DMS53 treated with DMSO at 0.1 percent for 48 hours (cell line): ENCODE data around the gene GK.
"Not testable (repeated sequence)": the region's sequence is repeated elsewhere in the genome, so short reads cannot be mapped to it uniquely, and the experiment has no call there.

Experiments used
- DNase-seq: peaks from one replicate; lab custom pipeline; 2025; ENCODE audit not compliant: unreplicated experiment; lab: John Stamatoyannopoulos, UW

The GK gene

DNA sequence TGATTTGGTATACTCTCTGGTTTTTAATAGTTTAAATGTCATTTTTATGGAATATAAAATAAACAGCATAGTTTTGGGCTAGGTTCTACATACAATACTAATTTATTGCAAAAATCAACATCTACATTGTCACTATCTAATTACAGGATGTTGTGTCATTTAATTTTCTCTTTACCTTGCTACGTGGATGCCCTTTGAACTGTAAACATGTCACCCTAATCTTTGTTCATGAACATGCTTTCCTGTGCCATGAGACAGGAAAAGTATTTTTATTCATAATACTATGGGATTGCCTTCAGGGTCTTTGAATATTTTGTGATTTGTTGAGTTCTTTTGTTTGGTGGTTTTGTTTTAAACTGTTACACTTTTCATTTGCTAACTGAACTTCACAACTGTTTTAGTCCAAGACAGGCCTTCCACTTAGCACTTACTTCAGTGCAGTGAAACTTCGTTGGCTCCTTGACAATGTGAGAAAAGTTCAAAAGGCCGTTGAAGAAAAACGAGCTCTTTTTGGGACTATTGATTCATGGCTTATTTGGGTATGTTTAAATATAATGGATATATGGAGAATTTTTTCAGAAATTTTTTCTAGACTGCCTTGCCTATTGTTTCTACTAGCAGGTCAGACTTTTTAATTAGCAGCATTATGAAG is 40.9 kb downstream of the GK start:
- DNase-seq = no peak

GRCh38 chrX:30702736-30703135 is 49.5 kb downstream of the GK start:
- DNase-seq = no peak

DNA sequence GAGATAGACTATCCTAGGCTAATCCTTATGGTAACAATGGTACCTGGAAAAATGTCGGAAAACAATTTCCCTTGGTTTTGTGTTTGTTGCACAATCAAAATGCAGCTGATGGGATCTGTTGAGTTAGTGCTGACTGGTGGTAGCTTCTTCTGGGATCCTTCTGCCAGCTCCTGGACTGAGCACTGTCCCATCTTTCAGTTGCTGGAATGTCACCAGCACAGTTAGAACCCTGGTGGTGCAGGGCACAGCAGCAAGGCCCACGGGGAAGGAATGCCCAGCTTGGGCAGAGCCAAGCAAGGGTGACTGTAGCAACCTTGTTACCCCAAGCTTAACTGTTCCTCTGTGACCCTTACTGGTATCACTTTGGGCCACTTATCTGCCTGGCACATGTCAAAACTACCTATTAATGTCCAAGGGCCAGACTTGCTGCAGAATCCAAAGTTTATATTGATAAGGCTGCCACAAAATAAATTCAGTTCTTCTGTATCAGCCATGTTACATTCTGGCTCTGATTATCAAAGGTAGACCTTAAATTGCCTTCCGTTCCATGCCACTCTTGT is 53.1 kb downstream of the GK start:
- DNase-seq = no peak

DNA sequence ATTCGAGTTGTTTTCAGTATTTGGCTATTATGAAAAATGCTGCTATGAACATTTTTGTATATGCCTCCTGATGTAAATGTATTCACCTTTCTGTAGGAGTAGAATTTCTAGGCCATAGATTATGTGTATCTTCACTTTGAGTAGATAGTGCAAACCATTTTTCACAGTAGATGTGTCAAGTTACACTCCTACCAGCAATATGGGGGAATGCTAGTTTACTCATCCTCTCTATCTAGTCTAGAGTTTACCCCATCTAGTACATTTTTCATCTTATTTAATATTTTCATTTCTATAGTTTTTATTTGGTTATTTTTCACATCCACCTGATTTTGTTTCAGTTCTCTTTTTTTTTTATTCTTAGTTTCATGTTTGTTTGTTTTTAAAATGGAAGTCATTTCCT is 59.0 kb downstream of the GK start:
- no peak for DNase-seq

- peak; percentile 17 for DNase-seq
These were observed 59.9 kb downstream of the GK start for GRCh38 chrX:30713061-30713525.

GRCh38 chrX:30714138-30714537 is 60.9 kb downstream of the GK start:
- no peak for DNase-seq

GRCh38 chrX:30715976-30716375 is 62.8 kb downstream of the GK start:
- DNase-seq = no peak

- no peak for DNase-seq
These were observed 80.8 kb downstream of the GK start for GRCh38 chrX:30733852-30734660.

- DNase-seq = no peak
These were observed 81.6 kb downstream of the GK start for GRCh38 chrX:30734782-30735181.

DNA sequence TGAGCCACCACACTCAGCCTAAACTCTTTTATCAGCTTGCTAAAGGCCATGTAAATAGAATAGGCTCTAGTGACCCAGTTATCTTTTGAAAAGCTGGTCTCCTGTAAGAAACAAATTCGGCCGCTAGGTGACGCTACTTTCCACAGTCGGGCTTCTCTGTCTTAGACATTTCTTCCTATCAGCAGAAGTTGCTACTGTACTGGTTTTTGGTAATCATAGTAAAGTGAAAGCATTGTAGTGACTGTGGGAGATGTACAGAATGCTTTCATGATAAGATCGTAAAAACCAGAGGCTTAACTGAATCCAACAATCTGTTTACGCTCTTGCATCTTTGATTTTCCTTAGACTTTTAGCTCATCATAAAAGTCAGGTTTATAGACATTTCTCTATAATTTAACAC is 82.6 kb downstream of the GK start:
- peak; percentile 63 for DNase-seq

DNA sequence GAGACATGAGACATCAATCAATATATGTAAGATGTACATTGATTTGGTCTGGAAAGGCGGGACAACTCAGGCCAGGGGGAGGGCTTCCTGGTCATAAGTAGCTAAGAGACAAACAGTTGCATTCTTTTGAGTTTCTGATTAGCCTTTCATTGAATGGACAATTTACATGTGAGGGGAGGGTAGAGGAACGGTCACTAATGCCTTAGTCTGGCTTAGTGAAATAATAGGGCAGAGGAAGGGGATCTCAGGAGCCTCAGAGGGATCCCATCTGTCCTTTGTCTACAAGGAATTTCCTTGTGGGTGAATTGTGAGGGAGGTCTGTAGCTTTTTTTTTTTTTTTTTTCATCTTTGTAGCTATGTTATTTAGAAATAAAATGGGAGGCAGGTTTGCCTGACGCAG is 88.3 kb downstream of the GK start:
- DNase-seq = no peak

- no peak for DNase-seq
These were observed 95.2 kb downstream of the GK start for GRCh38 chrX:30748342-30748960.

DNA sequence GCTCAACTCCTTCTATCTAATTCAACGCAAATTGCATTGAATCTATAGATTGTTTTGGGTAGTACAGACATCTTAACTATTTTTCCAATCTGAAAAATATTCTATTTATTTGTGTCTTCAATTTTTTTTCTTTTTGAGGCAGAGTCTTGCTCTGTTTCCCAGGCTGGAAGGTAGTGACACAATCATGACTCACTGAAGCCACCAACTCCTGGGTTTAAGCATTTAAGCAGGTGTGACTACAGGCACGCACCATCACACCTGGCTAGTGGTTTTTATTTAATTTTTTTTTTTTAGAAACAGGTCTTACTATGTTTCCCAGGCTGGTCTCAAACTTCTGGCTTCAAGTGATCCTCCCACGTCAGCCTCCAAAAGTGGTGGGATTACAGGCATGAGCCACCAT is 98.3 kb downstream of the GK start:
- DNase-seq = no peak

DNA sequence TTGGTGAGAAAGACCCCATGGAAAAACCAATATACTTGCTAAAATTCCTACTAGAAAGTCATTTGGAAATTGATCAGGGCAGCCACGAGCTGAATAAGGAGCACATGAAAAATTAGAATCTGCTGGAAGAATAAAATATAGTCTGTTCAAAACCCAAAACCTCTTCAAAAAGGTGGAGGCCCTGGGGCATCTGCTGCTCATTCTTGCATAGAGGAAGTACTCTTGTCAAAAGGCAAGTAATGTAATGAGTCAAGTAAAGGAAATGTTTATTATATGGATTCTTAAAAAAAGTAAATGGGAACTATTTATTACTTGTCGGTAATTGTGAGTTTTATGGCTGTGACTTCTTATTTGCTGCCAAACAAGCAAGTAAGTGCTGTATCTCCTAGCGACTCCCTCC is 109.5 kb downstream of the GK start:
- no peak for DNase-seq

GRCh38 chrX:30773764-30774163 is 120.5 kb downstream of the GK start:
- not testable (repeated sequence) for DNase-seq

- no peak for DNase-seq
These were observed 124.4 kb downstream of the GK start for GRCh38 chrX:30777575-30777974.

GRCh38 chrX:30779453-30780030 is 126.3 kb downstream of the GK start:
- DNase-seq = no peak
